Stomach (tissue), 4 donors: ENCODE results near the gene ZNFX1.

Source experiments
- EP300 ChIP-seq: sonication (generic); formaldehyde crosslinking; IDR thresholded peaks from one replicate; pipeline ENCODE4 v1.6.1; 2017; ENCODE audit warnings: antibody characterized with exemption
- POLR2A ChIP-seq, 4 donors: fragments of 450-650 bp; IDR thresholded peaks; one replicate each; pipeline ENCODE4 v1.6.1; 2016; ENCODE audit warnings: antibody characterized with exemption in 4 of 4, control low read depth in 2 of 4, mild to moderate bottlenecking in 1 of 4, moderate library complexity in 1 of 4
- POLR2AphosphoS5 ChIP-seq, 3 donors: sonication (generic); formaldehyde crosslinking; IDR thresholded peaks; one replicate each; pipeline ENCODE4 v1.6.1; 2016; ENCODE audit warnings: antibody characterized with exemption in 3 of 3
- TF ChIP-seq, protein P1 (sequence below), 7 experiments: fragments of 450-650 bp in 4 of 7; fragments of 200-600 bp in 3 of 7; sonication (generic) in 3 of 7; IDR thresholded peaks; one replicate each; pipeline ENCODE4 v1.5.1; 2016 to 2019; ENCODE audit warnings: antibody characterized with exemption in 7 of 7, control low read depth in 2 of 7, mild to moderate bottlenecking in 1 of 7

GRCh38 chr20:49280463-49281058 is 2.7 kb upstream of the ZNFX1 start:
- TF ChIP-seq, protein P1, sequence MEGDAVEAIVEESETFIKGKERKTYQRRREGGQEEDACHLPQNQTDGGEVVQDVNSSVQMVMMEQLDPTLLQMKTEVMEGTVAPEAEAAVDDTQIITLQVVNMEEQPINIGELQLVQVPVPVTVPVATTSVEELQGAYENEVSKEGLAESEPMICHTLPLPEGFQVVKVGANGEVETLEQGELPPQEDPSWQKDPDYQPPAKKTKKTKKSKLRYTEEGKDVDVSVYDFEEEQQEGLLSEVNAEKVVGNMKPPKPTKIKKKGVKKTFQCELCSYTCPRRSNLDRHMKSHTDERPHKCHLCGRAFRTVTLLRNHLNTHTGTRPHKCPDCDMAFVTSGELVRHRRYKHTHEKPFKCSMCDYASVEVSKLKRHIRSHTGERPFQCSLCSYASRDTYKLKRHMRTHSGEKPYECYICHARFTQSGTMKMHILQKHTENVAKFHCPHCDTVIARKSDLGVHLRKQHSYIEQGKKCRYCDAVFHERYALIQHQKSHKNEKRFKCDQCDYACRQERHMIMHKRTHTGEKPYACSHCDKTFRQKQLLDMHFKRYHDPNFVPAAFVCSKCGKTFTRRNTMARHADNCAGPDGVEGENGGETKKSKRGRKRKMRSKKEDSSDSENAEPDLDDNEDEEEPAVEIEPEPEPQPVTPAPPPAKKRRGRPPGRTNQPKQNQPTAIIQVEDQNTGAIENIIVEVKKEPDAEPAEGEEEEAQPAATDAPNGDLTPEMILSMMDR (IDR thresholded peaks at IDR 0.05): no peak
- TF ChIP-seq POLR2AphosphoS5 (IDR thresholded peaks at IDR 0.05) (no peak), POLR2A (IDR thresholded peaks at IDR 0.05) (no peak), EP300 (no peak)
